Body of pancreas (tissue), 4 donors: Measurements from ENCODE around the gene IL1RN.

ENCODE experiments used
- CTCF ChIP-seq, 7 experiments: fragments of 450-650 bp in 4 of 7; fragments of 200-600 bp in 3 of 7; sonication (generic) in 3 of 7; IDR thresholded peaks; one replicate each; pipeline ENCODE4 v1.5.1; 2016 to 2019; ENCODE audit warnings: antibody characterized with exemption in 7 of 7
- POLR2A ChIP-seq, 3 donors: fragments of 450-650 bp; IDR thresholded peaks; one replicate each; pipeline ENCODE4 v1.6.1; 2016; ENCODE audit warnings: antibody characterized with exemption in 3 of 3, mild to moderate bottlenecking in 2 of 3

- TF ChIP-seq CTCF (IDR thresholded peaks at IDR 0.05) = no peak
- TF ChIP-seq POLR2A (IDR thresholded peaks at IDR 0.05) = no peak
These were observed 55.9 kb downstream of the IL1RN start for GRCh38 chr2:113183264-113183663.
